Neutrophil (primary cell): ENCODE data around the gene AK2.
A peak's percentile ranks its signal among the peaks of the same experiment; 100 is the strongest.
"Not testable (repeated sequence)": the region's sequence is repeated elsewhere in the genome, so short reads cannot be mapped to it uniquely, and the experiment has no call there.

ENCODE experiments used
- H3K27ac ChIP-seq: fragments of 200-600 bp; sonication (generic); 2 replicates; pipeline ENCODE4 v1.5.1; 2016; ENCODE audit warnings: mild to moderate bottlenecking, moderate library complexity
- H3K27me3 ChIP-seq: fragments of 200-600 bp; sonication (generic); 2 replicates; pipeline ENCODE4 v1.6.0; 2016; ENCODE audit warnings: mild to moderate bottlenecking
- H3K36me3 ChIP-seq: fragments of 200-600 bp; sonication (generic); 2 replicates; pipeline ENCODE4 v1.5.1; 2017
- H3K4me1 ChIP-seq, 2 experiments: fragments of 200-600 bp in 1 of 2; sonication (generic) in 1 of 2; 1 replicate in 1 of 2; 2 replicates in 1 of 2; pipeline versions ENCODE4 v1.5.1 to v1.6.1; 2013 to 2016; ENCODE audit warnings: low read depth in 1 of 2, low read length in 1 of 2, mild to moderate bottlenecking in 1 of 2, moderate library complexity in 1 of 2; ENCODE audit not compliant: control insufficient read depth in 1 of 2, insufficient read depth in 1 of 2
- H3K4me3 ChIP-seq, 2 experiments: fragments of 200-600 bp in 1 of 2; sonication (generic) in 1 of 2; 1 replicate in 1 of 2; 2 replicates in 1 of 2; pipeline ENCODE4 v1.5.1; 2013 to 2016; ENCODE audit warnings: low read depth in 1 of 2, low read length in 1 of 2, mild to moderate bottlenecking in 1 of 2, moderate library complexity in 1 of 2
- H3K9me3 ChIP-seq: fragments of 200-600 bp; sonication (generic); 2 replicates; pipeline ENCODE4 v1.5.1; 2016
- CTCF ChIP-seq: fragments of 200-600 bp; sonication (generic); IDR thresholded peaks from 2 replicates; pipeline ENCODE4 v1.5.1; 2016; ENCODE audit warnings: antibody characterized with exemption

AK2 gene

GRCh38 chr1:33001282-33001681 lies 35.4 kb downstream of the AK2 start:
- Histone ChIP-seq H3K27ac (peak overlapping the region; percentile 42), H3K4me1 (peaks cover 71 to 76% of the 10 kb centered on the region in 2 experiments), H3K9me3 (no peaks in the 10 kb centered on the region), H3K36me3 (no peaks in the 10 kb centered on the region), H3K4me3 (no peak overlapping the region), H3K27me3 (no peaks in the 10 kb centered on the region)
- no peak for TF ChIP-seq CTCF

GRCh38 chr1:33000427-33001026 lies 36.2 kb downstream of the AK2 start:
- H3K4me1 ChIP-seq = peaks cover 71 to 76% of the 10 kb centered on the region in 2 experiments
- no peaks in the 10 kb centered on the region for H3K36me3 ChIP-seq
- no peaks in the 10 kb centered on the region for H3K27me3 ChIP-seq
- no peak for TF ChIP-seq CTCF
- H3K27ac ChIP-seq = peak overlapping the region; percentile 42
- no peak overlapping the region for H3K4me3 ChIP-seq
- H3K9me3 ChIP-seq = no peaks in the 10 kb centered on the region

- TF ChIP-seq CTCF = no peak
- Histone ChIP-seq H3K36me3 (no peaks in the 10 kb centered on the region), H3K4me1 (peaks cover 79 to 80% of the 10 kb centered on the region in 2 experiments), H3K27ac (peak overlapping the region; percentile 95), H3K4me3 (no peak overlapping the region), H3K27me3 (no peaks in the 10 kb centered on the region), H3K9me3 (no peaks in the 10 kb centered on the region)
These were observed 37.7 kb downstream of the AK2 start for GRCh38 chr1:32998997-32999396.

- Histone ChIP-seq H3K4me1 (peaks cover 83 to 89% of the 10 kb centered on the region in 2 experiments), H3K4me3 (peak overlapping the region; percentile 31 to 53), H3K27me3 (no peaks in the 10 kb centered on the region), H3K27ac (peak overlapping the region; percentile 95), H3K36me3 (no peaks in the 10 kb centered on the region), H3K9me3 (no peaks in the 10 kb centered on the region)
- peak; percentile 18 for TF ChIP-seq CTCF
These were observed 38.6 kb downstream of the AK2 start for GRCh38 chr1:32998064-32998463.

- Histone ChIP-seq H3K36me3 (no peaks in the 10 kb centered on the region), H3K27me3 (no peaks in the 10 kb centered on the region), H3K4me1 (peaks cover 90 to 95% of the 10 kb centered on the region in 2 experiments), H3K27ac (peak overlapping the region; percentile 95), H3K9me3 (no peaks in the 10 kb centered on the region), H3K4me3 (peak overlapping the region; percentile 31 to 53)
- TF ChIP-seq CTCF = no peak
These were observed 39.2 kb downstream of the AK2 start for GRCh38 chr1:32997381-32997891.

GRCh38 chr1:32993324-32993636 lies 43.4 kb downstream of the AK2 start:
- not testable (repeated sequence) for H3K36me3 ChIP-seq, H3K27me3 ChIP-seq, H3K9me3 ChIP-seq
- peak overlapping the region; percentile 100 for H3K27ac ChIP-seq
- H3K4me3 ChIP-seq = peak overlapping the region; percentile 44 to 53
- H3K4me1 ChIP-seq = peaks cover 98 to 100% of the 10 kb centered on the region in 2 experiments
